Measurements from ENCODE around the gene PDILT. TPM values are rescaled to one million over a fixed set of nuclear protein-coding genes. Genes with fewer than 3 reads are reported as not detected.

The PDILT gene
- total and polyA plus RNA-seq, 9 of the 15 experiments (the other 6 are each of a cell fraction or from before 2014, with no cell fraction given), result not detected

- TF ChIP-seq POU5F1 (IDR thresholded peaks at IDR 0.05; ENCODE audit: borderline replicate concordance, low read depth, low read length, partially characterized antibody) (no peak), ZNF507 (tag; conservative IDR thresholded peaks at IDR 0.05) (no peak), NR2F6 (CRISPR knock-in tag; IDR thresholded peaks at IDR 0.05) (no peak)
These were observed 78.2 kb downstream of the PDILT start (continued) for GRCh38 chr16:20326321-20326720.

- no peak overlapping the region for H3K9ac ChIP-seq (ENCODE audit: insufficient read depth in 1 of 2, low read depth in 2 of 2, low read length in 2 of 2)
- ATAC-seq (no peak), FAIRE-seq (no peak), DNase-seq (ENCODE audit: extremely low read depth in 1 of 4, low spot score in 3 of 4) (no peak)
- H3K36me3 ChIP-seq (ENCODE audit: control insufficient read depth, insufficient read depth, low read length), result no peaks in the 10 kb centered on the region
- TF ChIP-seq ZNF311 (CRISPR knock-in tag; IDR thresholded peaks at IDR 0.05) (no peak), ZKSCAN3 (CRISPR knock-in tag; IDR thresholded peaks at IDR 0.05) (no peak), NR4A1 (CRISPR knock-in tag; IDR thresholded peaks at IDR 0.05) (no peak), NR4A1 (tag; IDR thresholded peaks at IDR 0.05) (no peak), GATAD2A (IDR thresholded peaks at IDR 0.05) (no peak)
- H3K9me1 ChIP-seq (ENCODE audit: control insufficient read depth, insufficient read depth, low read length), result no peaks in the 10 kb centered on the region
- H2AFZ ChIP-seq (ENCODE audit: low read depth, low read length), result no peak overlapping the region
- no TSS peak for BruUV-seq (replicated peaks)
- H3K79me2 ChIP-seq (ENCODE audit: control insufficient read depth, insufficient read depth, low read length), result no peaks in the 10 kb centered on the region
- no peak overlapping the region for H3K4me3 ChIP-seq
- POLR2A ChIA-PET, result no interaction called here
- H3K4me1 ChIP-seq (replicated peaks in 1 of 2; ENCODE audit: control insufficient read depth in 2 of 2, insufficient read depth in 2 of 2, low read length in 2 of 2), result no peaks in the 10 kb centered on the region
- no peak overlapping the region for H3K4me2 ChIP-seq (ENCODE audit: insufficient read depth, low read length)
- in situ Hi-C loops (cut with MboI), result no loop called here
- no peaks in the 10 kb centered on the region for H4K20me1 ChIP-seq (replicated peaks; ENCODE audit: control insufficient read depth, insufficient read depth, low read length)
- CTCF ChIA-PET (ENCODE audit: low intra/inter-chr PET ratio), result no interaction called here
- no peaks in the 10 kb centered on the region for H3K9me3 ChIP-seq (replicated peaks; ENCODE audit: control insufficient read depth, insufficient read depth, low read depth, low read length)
- no peak overlapping the region for H3K27ac ChIP-seq (ENCODE audit: extremely low read depth, low read depth, low read length)
- intact Hi-C loops (cut with micrococcal nuclease), result no loop called here
- WGBS (ENCODE audit: insufficient coverage, low coverage, missing lambda C conversion rate), result 0% methylated on average over 3 of the region's 3 CpGs
- peaks cover 0 to 12% of the 10 kb centered on the region in 2 experiments; a peak in 2 of 5 replicates for H3K27me3 ChIP-seq (ENCODE audit: control insufficient read depth in 2 of 2, insufficient read depth in 2 of 2, low read length in 2 of 2)
These were observed 79.5 kb downstream of the PDILT start for GRCh38 chr16:20325005-20325404.
